HG03064 (cell line): ENCODE data around the gene NDST4.
"Not testable (repeated sequence)": the region's sequence is repeated elsewhere in the genome, so short reads cannot be mapped to it uniquely, and the experiment has no call there.

Source experiments
- ATAC-seq: cut with Tn5 transposase; IDR thresholded peaks from one replicate; pipeline ENCODE4 v1.9.1; 2021; ENCODE audit warnings: low read depth; ENCODE audit not compliant: unreplicated experiment

NDST4 gene

GRCh38 chr4:115058533-115058932 is 54.9 kb downstream of the NDST4 start:
- no peak for ATAC-seq

GRCh38 chr4:115054836-115055235 is 58.6 kb downstream of the NDST4 start:
- no peak for ATAC-seq

GRCh38 chr4:115053313-115053712 is 60.1 kb downstream of the NDST4 start:
- no peak for ATAC-seq

- no peak for ATAC-seq
Measured at GRCh38 chr4:115042496-115042895, 70.9 kb downstream of the NDST4 start.

- ATAC-seq: no peak
Measured at GRCh38 chr4:115030281-115030680, 83.1 kb downstream of the NDST4 start.

GRCh38 chr4:115028682-115029410 is 84.6 kb downstream of the NDST4 start:
- ATAC-seq: no peak

GRCh38 chr4:114999880-115000279 is 113.5 kb downstream of the NDST4 start:
- no peak for ATAC-seq

GRCh38 chr4:114998316-114998715 is 115.1 kb downstream of the NDST4 start:
- no peak for ATAC-seq

- no peak for ATAC-seq
Measured at GRCh38 chr4:114997576-114998247, 115.7 kb downstream of the NDST4 start.

- ATAC-seq: no peak
Measured at GRCh38 chr4:114986133-114986532, 127.3 kb downstream of the NDST4 start.

GRCh38 chr4:114980932-114981708 is 132.3 kb downstream of the NDST4 start:
- ATAC-seq: no peak

GRCh38 chr4:114980399-114980798 is 133.0 kb downstream of the NDST4 start:
- ATAC-seq: not testable (repeated sequence)

- no peak for ATAC-seq
Measured at GRCh38 chr4:114976901-114977300, 136.5 kb downstream of the NDST4 start.

- no peak for ATAC-seq
Measured at GRCh38 chr4:114964026-114964425, 149.4 kb downstream of the NDST4 start.

GRCh38 chr4:114945616-114946015 is 167.8 kb downstream of the NDST4 start:
- no peak for ATAC-seq

GRCh38 chr4:114941503-114941902 is 171.9 kb downstream of the NDST4 start:
- no peak for ATAC-seq

- no peak for ATAC-seq
Measured at GRCh38 chr4:114927881-114928280, 185.5 kb downstream of the NDST4 start.

GRCh38 chr4:114926583-114926982 is 186.8 kb downstream of the NDST4 start:
- no peak for ATAC-seq

- no peak for ATAC-seq
Measured at GRCh38 chr4:114924311-114924710, 189.1 kb downstream of the NDST4 start.

GRCh38 chr4:114922592-114922933 is 190.9 kb downstream of the NDST4 start:
- no peak for ATAC-seq

GRCh38 chr4:114921790-114922591 is 191.4 kb downstream of the NDST4 start:
- no peak for ATAC-seq
